ENCODE data around the gene SGK1.
A peak's percentile ranks its signal among the peaks of the same experiment; 100 is the strongest.
"Not testable (repeated sequence)": the region's sequence is repeated elsewhere in the genome, so short reads cannot be mapped to it uniquely, and the experiment has no call there.

Gene SGK1

DNA sequence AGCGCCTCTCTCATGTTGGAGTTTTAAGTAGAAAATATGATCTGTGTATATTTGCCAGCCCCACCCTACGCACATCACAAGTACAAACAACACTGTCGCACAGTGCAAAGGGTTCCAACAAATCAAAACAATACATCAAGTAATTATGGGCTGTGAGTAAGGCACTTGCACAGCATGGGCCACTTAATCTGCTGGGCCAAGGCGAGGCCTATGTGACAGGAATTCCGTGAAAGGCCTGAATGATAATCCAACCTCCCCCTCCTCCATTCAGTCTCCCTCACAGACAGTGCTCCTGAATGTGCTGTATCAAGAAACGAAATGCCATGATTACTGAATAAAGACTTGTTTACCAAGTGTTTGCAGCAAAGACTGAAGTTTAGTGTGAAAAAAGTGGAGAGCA, 135.4 kb downstream of the SGK1 start:
- no peak for DNase-seq

DNA sequence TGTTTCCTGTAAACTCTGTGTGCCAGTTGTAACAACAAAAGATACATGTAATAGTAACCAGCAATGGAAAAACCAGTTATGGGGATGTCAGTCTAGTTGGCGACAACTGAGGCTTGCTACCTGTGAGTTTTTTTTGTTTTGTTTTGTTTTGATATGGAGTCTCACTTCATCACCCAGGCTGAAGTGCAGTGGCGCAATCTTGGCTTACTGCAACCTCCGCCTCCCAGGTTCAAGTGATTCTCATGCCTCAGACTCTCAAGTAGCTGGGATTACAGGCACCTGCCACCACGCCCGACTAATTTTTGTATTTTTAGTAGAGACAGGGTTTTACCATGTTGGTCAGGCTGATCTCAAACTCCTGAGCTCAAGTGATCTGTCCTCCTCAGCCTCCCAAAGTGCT, 136.2 kb downstream of the SGK1 start:
- not testable (repeated sequence) for DNase-seq

DNA sequence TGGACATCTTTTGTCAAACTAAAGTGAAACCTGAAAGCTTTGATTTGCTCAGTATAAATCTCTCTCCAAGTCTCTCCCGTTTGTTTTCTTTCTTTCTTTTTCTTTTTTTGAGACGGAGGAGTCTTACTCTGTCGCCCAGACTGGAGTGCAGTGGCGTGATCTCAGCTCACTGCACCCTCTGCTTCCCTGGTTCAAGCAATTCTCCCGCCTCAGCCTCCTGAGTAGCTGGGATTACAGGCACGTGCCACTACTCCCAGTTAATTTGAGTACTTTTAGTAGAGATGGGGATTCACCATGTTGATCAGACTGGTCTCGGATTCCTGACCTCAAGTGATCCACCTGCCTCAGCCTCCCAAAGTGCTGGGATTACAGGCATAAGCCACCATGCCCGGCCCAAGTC, 136.7 kb downstream of the SGK1 start:
- DNase-seq, result not testable (repeated sequence)

- DNase-seq, result not testable (repeated sequence)
Measured at GRCh38 chr6:134180540-134180939, 137.4 kb downstream of the SGK1 start.

- peak; percentile 36 for DNase-seq
Measured at GRCh38 chr6:134178161-134179044, 139.5 kb downstream of the SGK1 start.

DNA sequence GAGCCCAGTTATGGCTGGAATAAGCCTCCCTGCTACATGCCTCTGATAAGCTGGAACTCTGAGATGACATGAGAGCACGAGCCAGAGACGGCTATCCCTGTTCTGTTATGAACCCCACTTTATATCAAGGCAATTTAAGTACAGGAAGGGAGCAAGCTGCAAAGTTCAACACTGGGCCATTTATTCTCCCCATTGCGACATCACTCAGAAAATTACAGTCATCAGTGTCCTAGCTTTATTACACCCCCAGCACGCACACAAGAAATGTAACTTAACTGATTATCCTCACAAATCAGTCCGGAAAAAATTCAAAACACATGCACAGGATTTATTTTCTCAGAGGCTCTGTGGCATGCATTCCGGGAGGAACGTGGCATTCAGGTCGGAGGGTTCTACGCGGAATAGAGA, 140.2 kb downstream of the SGK1 start:
- no peak for DNase-seq

GRCh38 chr6:134177236-134177635, 140.7 kb downstream of the SGK1 start:
- no peak for DNase-seq

DNA sequence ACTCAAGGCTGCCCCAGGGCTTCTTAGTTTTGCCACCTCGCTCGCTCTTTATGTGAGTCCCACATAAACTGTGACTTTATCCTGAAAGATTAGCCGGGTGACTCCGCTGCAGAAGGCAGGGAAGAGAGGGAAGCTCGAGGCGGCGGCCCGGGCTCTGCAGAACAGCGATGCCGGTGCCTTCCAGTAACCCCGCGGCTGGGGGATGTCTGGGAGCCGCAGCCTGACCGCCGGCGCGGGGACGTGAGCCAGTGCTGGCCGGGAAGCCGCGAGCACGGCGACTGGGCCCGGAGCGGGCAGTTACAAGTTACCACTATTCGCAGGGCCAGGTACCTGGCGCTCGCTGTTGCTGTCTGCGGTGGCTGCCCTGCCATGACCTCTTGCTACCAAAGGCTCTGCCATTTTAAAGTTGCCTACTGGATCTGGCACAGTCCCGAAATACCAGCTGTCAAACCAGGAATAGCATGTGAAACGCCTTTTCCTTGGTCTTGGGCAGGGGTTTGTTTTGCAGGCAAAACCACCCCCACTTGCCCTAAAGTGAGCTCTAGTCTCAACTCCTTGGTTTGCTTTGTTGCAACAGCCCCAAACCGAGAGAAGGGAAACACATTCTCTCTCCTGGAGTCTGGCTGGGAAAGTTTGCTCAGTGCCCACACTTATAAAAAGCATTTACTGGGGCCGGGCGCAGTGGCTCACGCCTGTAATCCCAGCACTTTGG, 141.5 kb downstream of the SGK1 start:
- no peak for DNase-seq

DNA sequence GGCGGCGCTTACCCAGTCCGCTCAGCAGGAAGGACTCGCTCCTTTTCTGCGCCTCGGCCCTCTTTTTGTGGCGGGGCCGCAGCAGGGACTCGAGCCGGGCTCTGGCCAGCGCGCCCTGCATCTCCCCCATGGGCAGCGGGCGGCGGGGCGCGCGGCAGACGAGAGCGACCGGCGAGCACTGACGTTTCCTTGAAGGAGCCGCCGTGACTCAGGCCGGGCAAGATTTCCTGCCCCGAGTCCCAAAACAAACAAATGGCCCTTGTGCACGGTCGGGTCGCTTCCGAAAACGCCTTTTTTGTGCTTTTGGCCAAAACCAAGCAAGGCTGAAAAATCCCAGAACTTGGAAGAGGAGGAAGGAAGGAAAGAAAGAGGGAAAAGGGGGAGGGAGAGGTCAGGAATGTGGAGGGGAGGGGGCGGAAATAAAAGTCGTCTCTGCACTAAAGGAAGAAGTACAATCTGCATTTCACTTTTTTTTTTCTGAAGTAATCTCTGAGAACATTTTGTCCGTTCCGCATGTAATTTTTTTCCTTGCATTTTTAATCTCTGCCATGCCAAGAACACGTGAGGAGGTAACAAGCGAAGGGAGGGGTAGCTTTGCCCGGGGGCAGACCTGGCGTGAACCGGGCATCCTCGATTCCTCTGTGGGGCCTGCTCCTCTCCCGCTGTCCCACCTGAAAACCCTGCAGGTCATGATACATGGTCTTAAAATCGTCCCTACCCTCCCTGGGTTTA, 142.2 kb downstream of the SGK1 start:
- no peak for DNase-seq

DNA sequence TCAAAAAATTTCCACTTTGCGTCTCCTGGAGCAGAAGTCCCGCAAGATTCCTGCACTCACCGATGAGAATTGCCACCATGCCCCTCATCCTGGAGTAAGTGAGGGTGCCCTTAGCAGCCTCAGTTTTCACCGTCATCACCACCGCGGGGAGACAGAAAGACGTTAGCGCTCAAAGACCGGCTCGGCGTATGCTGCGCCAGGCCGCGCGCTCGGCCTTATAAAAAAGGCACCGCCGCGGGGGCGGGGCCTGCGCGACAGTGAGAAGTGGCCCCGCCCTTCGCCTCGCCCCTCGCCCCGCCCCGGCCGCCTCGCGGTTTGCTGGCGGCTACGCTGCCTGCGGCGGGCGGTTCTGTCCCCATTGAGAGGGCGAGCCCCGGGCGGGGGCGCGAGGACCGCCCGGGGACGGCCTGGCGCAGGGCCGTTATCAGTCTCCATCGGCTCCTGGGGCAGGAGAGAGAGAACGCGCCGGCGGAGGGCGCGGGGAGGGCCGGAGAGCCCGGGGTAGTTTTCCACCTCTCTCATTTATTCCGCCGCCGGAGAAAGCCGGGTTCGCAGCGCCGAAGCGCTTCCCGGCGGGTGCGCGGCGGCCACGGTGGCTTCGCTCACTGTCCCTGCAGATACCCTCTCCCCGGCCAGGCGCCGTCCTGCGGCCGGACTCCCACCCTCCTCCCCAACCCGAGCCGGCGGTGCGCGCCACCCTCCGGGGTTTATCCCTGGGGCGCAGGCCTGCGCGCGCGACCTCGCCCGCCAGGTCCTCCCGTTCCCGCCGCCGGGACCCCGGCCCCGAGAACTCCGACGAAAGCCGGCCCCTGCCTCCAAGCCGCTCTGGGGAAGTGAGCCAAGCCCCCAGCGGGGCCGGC, 143.0 kb downstream of the SGK1 start:
- peak; percentile 81 for DNase-seq

GRCh38 chr6:134173936-134174671, 143.8 kb downstream of the SGK1 start:
- DNase-seq, result peak; percentile 85

- no peak for DNase-seq
Measured at GRCh38 chr6:134173366-134173725, 144.6 kb downstream of the SGK1 start.

DNA sequence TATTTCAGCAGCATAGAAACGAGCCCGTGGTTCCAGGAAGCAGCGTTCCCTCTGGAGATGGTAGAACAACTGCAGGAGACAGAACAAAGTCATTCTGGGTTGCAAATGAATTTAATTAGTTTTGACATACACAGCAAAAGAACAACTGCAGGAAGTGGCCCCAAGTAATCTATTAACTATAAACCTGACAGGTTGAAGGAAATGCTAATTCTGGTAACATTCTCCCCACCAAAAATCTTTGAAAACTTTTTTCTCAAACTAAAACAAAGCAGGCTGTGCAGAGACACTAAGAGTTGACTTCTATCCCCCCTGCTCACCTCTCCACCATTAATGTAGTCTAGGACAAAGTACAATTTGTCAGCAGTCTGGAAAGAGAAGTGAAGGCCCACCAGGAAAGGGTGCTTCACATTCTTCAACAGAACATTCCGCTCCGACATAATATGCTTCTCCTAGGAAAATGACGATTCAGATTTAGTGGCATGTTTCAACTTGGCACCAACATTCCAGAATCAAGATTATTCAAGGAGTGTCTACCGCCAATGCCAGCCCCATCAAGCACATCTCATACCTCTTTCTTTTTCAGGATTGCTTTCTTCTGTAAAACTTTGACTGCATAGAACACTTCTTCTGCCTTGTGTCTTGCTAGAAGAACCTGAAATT, 145.1 kb downstream of the SGK1 start:
- no peak for DNase-seq

DNA sequence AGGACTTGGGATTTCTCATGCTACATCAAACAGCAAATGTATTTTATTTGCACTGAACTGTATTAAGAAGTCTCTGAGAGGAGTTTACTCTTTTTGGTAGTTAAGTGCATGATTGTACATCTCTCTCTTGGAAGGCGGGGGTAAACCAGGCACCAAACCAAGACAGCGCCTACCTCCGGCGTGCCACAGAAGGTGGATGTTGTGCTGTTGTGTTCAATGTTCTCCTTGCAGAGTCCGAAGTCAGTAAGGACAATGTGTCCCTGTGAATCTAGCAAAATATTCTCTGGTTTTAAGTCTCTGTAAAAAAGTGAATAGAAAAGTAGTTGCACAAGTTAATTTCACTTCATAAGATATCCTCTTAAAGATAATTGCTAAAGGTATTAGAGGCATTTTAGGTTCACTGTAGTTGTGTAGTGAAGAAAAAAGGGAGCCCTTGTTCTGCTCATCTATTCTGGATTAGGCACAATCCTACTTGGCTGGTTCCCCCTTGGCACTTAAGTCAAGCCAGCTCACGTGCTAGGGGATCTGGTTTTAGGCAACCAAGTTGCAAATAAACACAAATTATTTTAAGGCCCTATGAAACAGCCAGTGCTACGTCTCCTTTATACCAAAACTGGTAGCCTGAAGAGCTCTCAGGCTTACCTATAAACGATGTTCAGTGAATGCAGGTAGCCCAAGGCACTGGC, 145.7 kb downstream of the SGK1 start:
- no peak for DNase-seq

GRCh38 chr6:134171517-134171916, 146.4 kb downstream of the SGK1 start:
- DNase-seq, result no peak

- DNase-seq, result no peak
Measured at GRCh38 chr6:134170844-134171243, 147.1 kb downstream of the SGK1 start.

GRCh38 chr6:134169871-134170486, 147.9 kb downstream of the SGK1 start:
- no peak for DNase-seq

GRCh38 chr6:134168590-134169208, 149.2 kb downstream of the SGK1 start:
- DNase-seq, result no peak

DNA sequence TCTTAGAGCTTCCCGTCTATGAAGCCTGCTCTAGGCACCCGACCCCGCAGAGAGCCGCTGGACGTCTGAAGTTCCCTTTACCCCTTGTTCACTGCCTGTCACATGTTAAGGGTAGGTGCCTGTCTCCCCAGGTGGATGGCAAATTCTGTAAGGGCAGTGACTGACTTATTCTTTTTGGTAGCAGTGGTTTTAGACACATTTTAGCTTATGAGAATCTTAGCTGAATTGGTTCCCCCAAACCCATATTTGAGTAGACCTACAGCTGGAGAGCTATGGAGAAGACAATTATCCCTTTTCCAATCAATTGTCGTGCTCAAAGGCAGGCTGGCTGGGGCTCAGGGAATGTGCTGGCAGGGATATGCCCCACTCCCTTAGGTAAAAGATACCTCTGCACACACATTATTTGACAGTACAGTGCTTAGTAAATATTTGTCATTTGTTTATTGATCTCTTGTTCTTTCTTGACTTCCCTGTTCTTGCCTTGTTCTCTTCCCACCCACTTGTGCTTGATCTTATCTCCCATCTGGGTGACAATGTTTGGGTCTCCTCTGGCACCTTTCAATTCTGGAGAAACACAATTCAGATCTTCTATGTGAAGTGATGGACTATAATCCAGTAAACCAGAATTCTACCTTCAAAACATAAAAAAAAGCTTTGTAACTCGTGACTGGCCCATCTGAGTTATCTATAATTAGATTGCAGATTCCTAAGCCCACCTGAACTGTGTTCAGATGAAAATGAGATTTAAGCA, 151.2 kb downstream of the SGK1 start:
- no peak for DNase-seq

Measured in KG1 (cell line).